GM21723 (cell line): ENCODE data around the gene PDZRN3.

Experiments used
- ATAC-seq: cut with Tn5 transposase; IDR thresholded peaks from one replicate; pipeline ENCODE4 v1.9.1; 2021; ENCODE audit warnings: mild to moderate bottlenecking, moderate library complexity; ENCODE audit not compliant: unreplicated experiment

PDZRN3 gene

GRCh38 chr3:73401059-73401458 lies 223.7 kb downstream of the PDZRN3 start:
- ATAC-seq: no peak

DNA sequence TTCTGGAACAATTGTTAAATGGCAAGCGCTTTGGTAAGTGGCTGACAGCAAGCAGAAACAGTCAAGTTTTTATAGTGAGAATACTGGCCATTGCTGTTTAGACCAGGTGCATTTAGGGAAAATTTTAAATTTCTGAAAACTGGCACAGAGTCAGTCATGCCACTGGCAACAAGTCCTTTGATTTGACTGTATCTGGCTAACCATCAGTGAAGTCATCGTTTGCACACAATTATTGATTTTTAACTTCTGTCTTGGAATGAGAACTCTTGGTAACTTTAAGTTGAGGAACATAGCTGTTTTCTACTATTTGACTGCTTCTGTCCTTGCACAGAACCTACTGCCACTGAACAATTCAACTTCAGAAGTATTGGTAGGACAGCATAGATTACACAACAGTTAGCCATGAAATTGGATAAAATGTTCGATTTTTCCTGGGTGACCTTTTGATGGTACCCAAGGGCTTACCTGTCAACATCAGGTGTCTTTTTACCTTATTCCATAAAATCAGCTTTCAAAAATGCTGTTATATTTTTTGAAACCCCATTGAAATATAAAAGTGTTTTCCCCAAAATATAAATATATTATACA lies 225.0 kb downstream of the PDZRN3 start:
- ATAC-seq: no peak

DNA sequence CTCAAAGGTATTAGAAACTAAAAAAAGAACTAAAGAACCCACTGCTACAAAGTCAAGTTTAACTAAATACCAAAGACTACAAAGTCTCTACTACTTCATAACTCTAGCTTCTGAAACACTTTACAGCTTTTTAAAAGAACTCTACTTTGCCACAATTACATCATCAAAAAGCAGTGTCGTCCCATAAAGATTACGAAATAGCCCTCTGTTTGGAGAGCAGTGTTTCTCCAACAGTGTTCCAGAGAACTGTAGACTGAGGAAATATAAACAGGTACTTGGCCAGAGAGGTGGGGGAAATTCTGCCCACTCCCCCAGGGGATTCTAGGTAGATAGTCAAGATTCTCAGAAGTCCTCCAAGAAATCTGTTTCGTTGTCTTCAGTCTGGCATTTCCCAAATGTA lies 225.6 kb downstream of the PDZRN3 start:
- ATAC-seq: no peak

DNA sequence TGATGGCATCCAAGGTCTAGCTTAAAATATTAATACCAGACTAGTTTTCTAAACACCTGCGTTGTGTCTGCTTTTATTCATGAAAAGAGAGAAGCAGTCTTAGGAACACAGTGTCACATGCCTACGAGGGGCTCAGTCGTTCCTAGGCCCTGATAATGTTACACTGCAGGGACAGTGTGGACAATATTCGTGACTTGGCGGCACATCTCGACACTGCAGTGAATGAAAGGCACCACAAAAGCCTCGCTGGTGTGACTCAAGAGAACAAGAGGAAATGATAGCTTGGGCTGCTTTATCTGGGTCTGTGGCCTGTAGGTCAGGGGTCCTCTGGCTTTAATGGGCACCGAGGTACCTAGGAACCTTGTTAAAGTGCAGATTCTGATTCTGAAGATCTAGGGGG lies 226.7 kb downstream of the PDZRN3 start:
- ATAC-seq: no peak

DNA sequence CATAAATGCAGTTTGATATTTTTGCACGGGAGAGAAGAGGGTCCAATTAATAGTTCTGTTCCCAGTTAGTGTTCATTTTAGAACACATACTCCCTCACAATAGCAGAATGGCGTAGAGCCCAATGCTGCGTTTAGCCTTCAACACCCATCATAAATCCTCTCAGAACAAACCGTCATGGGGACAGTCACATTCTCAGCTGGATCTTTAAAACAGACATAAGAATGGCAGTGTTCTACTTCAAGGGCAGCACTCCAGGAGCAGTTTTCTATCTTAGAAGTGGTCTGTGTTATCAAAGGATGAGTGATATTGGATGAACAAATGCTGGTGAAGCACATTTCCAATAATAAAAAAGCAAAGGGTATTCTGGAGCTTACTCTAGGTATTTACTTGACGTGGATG lies 230.5 kb downstream of the PDZRN3 start:
- ATAC-seq: no peak

GRCh38 chr3:73393005-73393404 lies 231.7 kb downstream of the PDZRN3 start:
- ATAC-seq: no peak

- no peak for ATAC-seq
These were observed 232.8 kb downstream of the PDZRN3 start for GRCh38 chr3:73391984-73392383.

GRCh38 chr3:73389928-73390327 lies 234.8 kb downstream of the PDZRN3 start:
- ATAC-seq: no peak

DNA sequence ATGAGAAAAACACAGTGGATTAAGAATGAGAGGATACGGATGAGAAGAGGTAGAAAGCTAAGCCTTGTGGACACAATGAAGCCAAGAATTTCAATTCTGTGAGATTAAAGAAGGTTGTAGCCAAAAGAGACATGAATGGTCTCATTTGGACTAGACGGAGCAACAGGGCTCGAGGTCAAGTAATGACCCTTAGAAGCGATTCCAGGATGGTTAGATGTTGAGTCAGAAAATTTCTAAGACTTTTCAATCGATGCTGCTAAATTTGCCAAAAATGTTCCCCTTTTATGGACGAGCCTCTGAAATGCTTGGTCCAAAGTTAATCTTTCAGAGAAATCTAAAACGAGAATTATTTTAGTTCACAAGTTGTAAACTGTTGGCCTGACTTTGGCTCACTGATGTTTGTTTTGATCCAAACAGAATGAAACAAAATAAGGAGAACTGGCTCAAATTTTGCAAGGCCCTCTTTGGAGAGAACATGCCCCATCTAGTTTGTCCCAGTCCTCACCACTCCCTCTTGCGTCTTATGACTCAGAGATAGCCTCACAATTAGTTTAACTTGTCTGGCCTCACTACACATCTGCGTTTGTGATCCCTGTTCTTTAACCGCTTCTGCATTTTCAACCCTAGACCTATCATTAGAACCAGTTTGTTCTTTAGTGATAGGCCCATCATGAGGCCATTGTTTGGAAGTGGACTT lies 235.5 kb downstream of the PDZRN3 start:
- no peak for ATAC-seq

DNA sequence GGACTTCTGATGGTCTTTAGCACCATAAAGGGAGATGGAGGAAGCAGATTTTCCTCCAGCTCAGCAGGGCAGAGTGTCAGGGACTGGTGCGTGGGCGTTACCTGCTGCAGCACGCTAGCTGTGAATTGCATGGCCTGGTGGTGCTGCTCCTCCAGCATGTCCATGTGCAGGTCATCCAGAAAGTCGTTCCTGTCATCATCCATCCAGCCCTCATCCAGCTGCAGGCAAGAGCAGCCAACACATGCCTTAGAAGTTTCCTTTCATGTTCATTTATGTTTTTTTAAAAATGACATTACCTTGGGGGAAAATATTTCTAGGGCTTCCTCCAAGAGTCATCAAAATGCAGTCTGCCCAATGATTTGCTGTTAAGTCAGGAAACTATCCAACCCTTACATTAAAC lies 239.2 kb downstream of the PDZRN3 start:
- ATAC-seq: no peak

DNA sequence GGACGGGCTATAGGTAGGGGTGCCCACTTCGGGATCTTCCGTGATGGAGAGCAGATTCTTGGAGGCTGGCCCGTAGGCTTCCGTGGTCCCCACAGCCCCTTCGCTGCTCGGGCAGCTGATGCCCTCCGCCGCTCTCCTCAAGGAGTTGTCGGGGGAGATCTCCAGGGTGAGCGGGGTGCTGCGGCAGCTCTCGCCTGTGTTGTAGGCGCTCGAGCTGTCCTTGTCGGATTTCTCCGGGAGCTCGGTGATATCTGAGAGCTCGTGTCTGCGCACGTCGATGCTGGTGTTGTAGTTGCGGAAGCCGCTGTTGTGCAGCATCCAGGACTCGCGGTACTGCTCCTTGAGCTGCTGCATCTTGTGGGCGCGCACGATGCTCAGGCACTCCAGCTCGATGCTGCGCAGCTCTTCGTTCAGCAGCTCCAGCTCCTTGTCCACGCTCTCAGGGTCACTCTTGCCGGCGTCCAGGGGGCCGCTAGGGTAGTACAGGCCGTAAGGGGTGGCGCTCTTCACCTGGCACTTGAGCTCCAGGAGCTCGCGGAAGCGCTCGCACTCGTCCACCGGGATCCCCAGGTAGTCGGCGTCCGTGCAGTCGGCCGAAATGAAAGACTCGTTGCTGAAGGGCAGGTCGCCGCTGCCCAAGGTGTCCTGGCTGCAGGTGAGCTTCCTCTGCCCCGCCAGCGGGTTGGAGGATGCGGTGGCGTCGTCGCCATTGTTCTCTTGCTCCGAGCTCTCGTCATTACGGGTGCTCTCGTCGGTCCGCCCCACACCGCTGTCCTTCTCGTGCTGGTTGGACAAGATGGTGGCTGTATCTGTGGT lies 240.4 kb downstream of the PDZRN3 start:
- ATAC-seq: no peak

DNA sequence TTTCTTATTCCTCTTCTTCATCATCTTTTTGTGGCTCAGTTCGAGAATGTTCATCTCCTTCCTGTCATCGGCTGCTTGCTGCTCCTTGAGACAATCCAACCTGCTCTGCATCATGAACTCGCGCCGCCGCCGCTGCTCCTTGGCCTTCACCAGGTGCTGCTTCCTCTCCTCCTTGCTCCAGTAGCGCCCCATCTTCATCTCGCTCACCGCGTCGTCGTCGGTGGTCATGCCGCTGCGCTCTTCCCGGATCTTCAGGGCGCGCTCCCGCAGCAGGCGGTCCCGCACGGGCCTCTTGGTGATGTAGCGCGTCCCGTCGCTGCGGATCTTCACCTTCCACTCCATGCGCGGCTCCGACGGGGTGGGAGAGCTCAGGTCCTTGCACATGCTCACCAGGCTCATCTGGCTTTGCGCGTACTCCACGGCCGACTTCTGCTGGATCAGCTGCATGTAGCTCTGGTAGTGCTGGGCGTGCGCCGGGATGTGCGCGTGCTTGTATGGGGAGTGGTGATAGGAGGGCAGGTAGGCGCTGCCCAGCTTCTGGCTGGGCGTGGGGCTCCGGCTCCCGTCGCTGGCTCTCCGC lies 241.2 kb downstream of the PDZRN3 start:
- no peak for ATAC-seq

DNA sequence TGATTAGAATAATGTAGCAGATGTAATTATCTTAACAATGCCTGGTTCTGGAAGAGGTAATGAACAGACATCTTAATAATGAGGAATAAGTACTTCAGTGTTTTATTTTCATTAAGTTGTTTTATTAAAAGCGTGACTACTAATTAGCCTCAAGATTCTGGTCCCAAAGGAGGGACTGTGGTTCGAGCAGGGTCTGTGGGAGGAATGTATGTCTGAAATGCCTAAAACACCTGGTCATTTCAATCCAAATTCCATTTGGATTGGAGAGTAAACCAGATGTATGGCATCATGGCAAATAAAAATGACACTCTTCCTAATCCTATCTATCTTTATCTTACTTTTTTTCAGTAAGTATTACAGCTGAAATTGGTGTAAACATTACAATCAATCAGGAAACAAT lies 243.2 kb downstream of the PDZRN3 start:
- ATAC-seq: no peak

- no peak for ATAC-seq
These were observed 243.8 kb downstream of the PDZRN3 start for GRCh38 chr3:73380735-73381532.

DNA sequence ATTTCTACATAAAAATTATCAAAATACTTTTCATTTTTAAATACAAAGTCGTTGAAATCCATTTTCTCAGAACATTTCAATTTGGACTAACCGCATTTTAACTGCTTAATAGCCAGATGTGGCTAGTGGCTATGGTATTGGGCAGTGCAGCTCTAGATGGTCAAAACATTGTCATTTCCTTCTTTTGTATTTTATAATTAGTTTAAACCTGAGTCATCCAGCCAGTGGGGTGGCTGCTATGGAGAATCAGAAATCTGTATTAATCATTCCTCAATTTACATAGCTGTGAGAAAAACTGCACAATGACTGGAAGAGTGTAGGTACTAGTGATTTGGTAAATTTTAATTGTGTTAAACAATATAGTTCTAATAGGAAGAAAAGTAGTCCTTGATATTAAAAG lies 245.3 kb downstream of the PDZRN3 start:
- ATAC-seq: no peak

DNA sequence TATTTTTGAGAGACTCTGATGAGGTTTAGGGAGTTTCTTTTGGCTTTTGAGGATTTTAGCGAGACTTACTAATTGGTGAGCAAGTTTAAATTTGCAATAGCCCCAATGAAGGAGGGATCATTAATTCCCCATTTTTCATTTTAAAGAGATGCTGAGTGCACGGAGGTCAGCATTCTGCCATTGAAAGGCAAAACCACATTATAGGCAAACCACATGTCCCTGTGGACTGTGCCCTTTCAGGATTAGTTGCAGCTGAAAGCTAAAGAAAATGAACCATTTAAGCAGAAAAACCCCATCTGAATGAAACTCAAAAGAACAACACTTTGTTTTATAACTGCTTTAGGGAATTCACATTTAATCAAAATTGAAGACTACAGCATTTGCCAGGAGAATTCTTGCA lies 246.5 kb downstream of the PDZRN3 start:
- no peak for ATAC-seq

- no peak for ATAC-seq
These were observed 258.9 kb downstream of the PDZRN3 start for GRCh38 chr3:73365756-73366397.

DNA sequence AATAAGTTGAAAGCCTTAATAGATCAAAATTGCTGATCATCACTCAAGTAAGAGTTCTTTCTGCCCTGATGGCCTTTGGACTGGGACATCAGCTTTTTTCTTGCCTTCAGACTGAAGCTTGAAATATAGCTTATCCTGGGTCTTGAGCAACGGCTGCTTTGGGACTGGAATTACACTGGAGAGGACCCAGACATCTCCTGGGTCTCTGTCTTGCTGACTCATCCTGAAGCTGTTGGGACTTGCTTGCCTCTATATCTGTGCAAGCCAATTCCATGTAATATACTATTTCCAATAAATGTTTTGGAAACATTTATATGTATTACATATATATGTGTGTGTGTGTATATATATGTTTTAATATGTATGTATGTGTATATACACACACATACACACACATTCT lies 260.2 kb downstream of the PDZRN3 start:
- no peak for ATAC-seq

DNA sequence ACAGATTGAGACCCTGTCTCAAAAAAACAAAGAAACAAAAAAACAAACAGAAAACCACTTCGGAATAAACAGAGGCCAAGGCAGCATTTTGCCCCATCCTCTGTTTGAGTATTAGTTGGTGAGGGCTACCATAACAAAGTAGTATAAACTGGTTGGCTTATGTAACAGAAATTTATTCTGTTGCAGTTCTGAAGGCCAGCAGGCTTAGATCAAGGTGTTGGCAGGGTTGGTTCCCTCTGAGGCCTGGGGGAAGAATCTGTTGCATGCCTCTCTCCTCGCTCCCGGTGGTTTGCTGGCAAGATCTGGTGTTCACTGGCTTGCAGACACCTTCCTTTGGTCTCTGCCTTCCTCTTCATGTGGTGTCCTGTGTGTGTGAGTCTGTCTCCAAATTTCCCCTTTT lies 261.6 kb downstream of the PDZRN3 start:
- ATAC-seq: no peak

DNA sequence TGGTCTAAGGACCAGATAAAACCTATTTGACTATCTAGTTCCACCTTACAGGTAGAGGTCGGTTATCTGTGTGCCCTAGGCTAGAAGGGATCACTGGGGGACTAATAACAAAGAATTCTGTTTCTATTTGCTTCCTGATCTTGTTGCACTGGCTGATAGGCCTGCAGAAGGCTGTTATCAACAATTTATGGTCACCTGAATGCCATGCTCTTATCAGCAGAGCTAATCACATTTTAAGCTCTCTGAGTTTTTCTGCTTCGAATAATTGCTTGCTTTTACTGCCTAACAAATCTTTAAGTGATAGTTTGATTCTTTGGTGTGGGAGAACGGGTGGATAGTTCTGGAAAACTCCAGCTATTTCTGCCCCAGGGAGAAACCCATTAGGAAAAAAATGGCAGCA lies 263.1 kb downstream of the PDZRN3 start:
- ATAC-seq: no peak
